Loucy (cell line): Measurements from ENCODE around the gene IL18R1.

ENCODE experiments used
- H2AFZ ChIP-seq: fragments of 200-600 bp; sonication (generic); 2 replicates; pipeline ENCODE4 v1.6.0; 2016; ENCODE audit warnings: antibody characterized with exemption, mild to moderate bottlenecking, low read length, moderate library complexity
- H3F3A ChIP-seq: fragments of 200-600 bp; 2 replicates; pipeline ENCODE4 v1.6.0; 2016; ENCODE audit warnings: antibody characterized with exemption, low read depth, mild to moderate bottlenecking
- H3K27me3 ChIP-seq: fragments of 200-600 bp; sonication (generic); 2 replicates; pipeline ENCODE4 v1.6.1; 2014; ENCODE audit warnings: low read length, mild to moderate bottlenecking; ENCODE audit not compliant: insufficient read depth, poor library complexity, severe bottlenecking
- H3K36me3 ChIP-seq: fragments of 200-600 bp; sonication (generic); 2 replicates; pipeline ENCODE4 v1.6.1; 2016; ENCODE audit warnings: low read length; ENCODE audit not compliant: insufficient read depth
- H3K4me1 ChIP-seq: fragments of 200-600 bp; sonication (generic); 2 replicates; pipeline ENCODE4 v1.5.1; 2014; ENCODE audit warnings: low read length, mild to moderate bottlenecking; ENCODE audit not compliant: insufficient read depth, poor library complexity, severe bottlenecking
- H3K4me2 ChIP-seq: fragments of 200-600 bp; sonication (generic); 2 replicates; pipeline ENCODE4 v1.6.0; 2014; ENCODE audit warnings: antibody characterized with exemption, low read length, low read depth, mild to moderate bottlenecking; ENCODE audit not compliant: poor library complexity, severe bottlenecking
- H3K4me3 ChIP-seq: fragments of 200-600 bp; sonication (generic); 2 replicates; pipeline ENCODE4 v1.5.1; 2014; ENCODE audit warnings: low read length, mild to moderate bottlenecking, mixed read lengths; ENCODE audit not compliant: poor library complexity, severe bottlenecking
- H3K79me2 ChIP-seq: fragments of 200-600 bp; sonication (generic); 2 replicates; pipeline ENCODE4 v1.6.1; 2014; ENCODE audit warnings: low read length; ENCODE audit not compliant: insufficient read depth
- H3K9ac ChIP-seq: fragments of 200-600 bp; sonication (generic); 2 replicates; pipeline ENCODE4 v1.6.0; 2014; ENCODE audit warnings: mild to moderate bottlenecking, low read depth, low read length, moderate library complexity; ENCODE audit not compliant: poor library complexity, severe bottlenecking
- H3K9me2 ChIP-seq: fragments of 200-600 bp; sonication (generic); replicated peaks from 2 replicates; pipeline ENCODE4 v1.6.1; 2016; ENCODE audit warnings: low read depth, low read length, mixed read lengths
- H3K9me3 ChIP-seq: fragments of 200-600 bp; sonication (generic); 2 replicates; pipeline ENCODE4 v1.6.1; 2014; ENCODE audit warnings: mild to moderate bottlenecking, antibody characterized with exemption, low read length, low read depth; ENCODE audit not compliant: insufficient read depth
- H4K20me1 ChIP-seq: fragments of 200-600 bp; sonication (generic); 2 replicates; pipeline ENCODE4 v1.6.0; 2014; ENCODE audit warnings: antibody characterized with exemption, low read length, mild to moderate bottlenecking; ENCODE audit not compliant: insufficient read depth, poor library complexity, severe bottlenecking
- CTCF ChIP-seq: fragments of 200-600 bp; sonication (generic); conservative IDR thresholded peaks from 2 replicates; pipeline ENCODE4 v1.5.1; 2014; ENCODE audit warnings: mild to moderate bottlenecking, antibody characterized with exemption, low read length
- EZH2phosphoT487 ChIP-seq: fragments of 200-600 bp; IDR thresholded peaks from 2 replicates; pipeline ENCODE4 v1.6.1; 2018; ENCODE audit warnings: antibody characterized with exemption, mild to moderate bottlenecking, moderate library complexity, borderline replicate concordance

Gene IL18R1

GRCh38 chr2:102346381-102347130, 9.0 kb upstream of the IL18R1 start:
- H3K9ac ChIP-seq = no peak overlapping the region
- H3K4me2 ChIP-seq = no peak overlapping the region
- H3F3A ChIP-seq = no peaks in the 10 kb centered on the region
- no peaks in the 10 kb centered on the region for H3K9me2 ChIP-seq
- no peaks in the 10 kb centered on the region for H3K9me3 ChIP-seq
- TF ChIP-seq CTCF (no peak), EZH2phosphoT487 (no peak)
- H4K20me1 ChIP-seq = no peaks in the 10 kb centered on the region
- H3K36me3 ChIP-seq = no peaks in the 10 kb centered on the region
- H3K4me1 ChIP-seq = no peaks in the 10 kb centered on the region
- no peak overlapping the region for H3K4me3 ChIP-seq
- H3K27me3 ChIP-seq = no peaks in the 10 kb centered on the region
- H3K79me2 ChIP-seq = no peaks in the 10 kb centered on the region
- no peak overlapping the region for H2AFZ ChIP-seq

GRCh38 chr2:102350137-102350793, 5.3 kb upstream of the IL18R1 start:
- Histone ChIP-seq H3K9me3 (no peaks in the 10 kb centered on the region), H3K4me2 (no peak overlapping the region), H3K9me2 (no peaks in the 10 kb centered on the region), H3K36me3 (no peaks in the 10 kb centered on the region), H3F3A (no peaks in the 10 kb centered on the region), H2AFZ (0 out of 2 replicates have a peak overlapping the region, but pooled peaks have one; percentile 22), H3K4me3 (no peak overlapping the region), H4K20me1 (no peaks in the 10 kb centered on the region), H3K9ac (no peak overlapping the region), H3K27me3 (no peaks in the 10 kb centered on the region), H3K4me1 (peaks cover 4% of the 10 kb centered on the region), H3K79me2 (no peaks in the 10 kb centered on the region)
- TF ChIP-seq EZH2phosphoT487 = no peak
- TF ChIP-seq CTCF = no peak

- Histone ChIP-seq H3K4me3 (peak overlapping the region; percentile 90), H3K36me3 (no peaks in the 10 kb centered on the region), H3F3A (no peaks in the 10 kb centered on the region), H3K79me2 (peaks cover 50% of the 10 kb centered on the region), H4K20me1 (no peaks in the 10 kb centered on the region), H3K9me2 (no peaks in the 10 kb centered on the region), H3K9ac (peak overlapping the region; percentile 92), H3K4me1 (peaks cover 51% of the 10 kb centered on the region), H3K27me3 (no peaks in the 10 kb centered on the region), H3K9me3 (no peaks in the 10 kb centered on the region), H2AFZ (peak overlapping the region; percentile 89), H3K4me2 (peak overlapping the region; percentile 92)
- TF ChIP-seq CTCF (no peak), EZH2phosphoT487 (no peak)
Measured at GRCh38 chr2:102356381-102356712, 751 bp downstream of the IL18R1 start.
